Stimulated activated CD8-positive, alpha-beta memory T cell treated with anti-CD3 and anti-CD28 coated beads, Interleukin-4, amount 100 ng/mL, for 1 hour (primary cell): ENCODE measurements around the gene EXOSC10.
"Not testable (repeated sequence)": the region's sequence is repeated elsewhere in the genome, so short reads cannot be mapped to it uniquely, and the experiment has no call there.

Experiments
- DNase-seq, 2 donors: peaks; one replicate each; pipeline ENCODE4 v3.0.0-alpha.2; 2020; ENCODE audit warnings: low read depth in 2 of 2, low spot score in 1 of 2

The EXOSC10 gene

DNA sequence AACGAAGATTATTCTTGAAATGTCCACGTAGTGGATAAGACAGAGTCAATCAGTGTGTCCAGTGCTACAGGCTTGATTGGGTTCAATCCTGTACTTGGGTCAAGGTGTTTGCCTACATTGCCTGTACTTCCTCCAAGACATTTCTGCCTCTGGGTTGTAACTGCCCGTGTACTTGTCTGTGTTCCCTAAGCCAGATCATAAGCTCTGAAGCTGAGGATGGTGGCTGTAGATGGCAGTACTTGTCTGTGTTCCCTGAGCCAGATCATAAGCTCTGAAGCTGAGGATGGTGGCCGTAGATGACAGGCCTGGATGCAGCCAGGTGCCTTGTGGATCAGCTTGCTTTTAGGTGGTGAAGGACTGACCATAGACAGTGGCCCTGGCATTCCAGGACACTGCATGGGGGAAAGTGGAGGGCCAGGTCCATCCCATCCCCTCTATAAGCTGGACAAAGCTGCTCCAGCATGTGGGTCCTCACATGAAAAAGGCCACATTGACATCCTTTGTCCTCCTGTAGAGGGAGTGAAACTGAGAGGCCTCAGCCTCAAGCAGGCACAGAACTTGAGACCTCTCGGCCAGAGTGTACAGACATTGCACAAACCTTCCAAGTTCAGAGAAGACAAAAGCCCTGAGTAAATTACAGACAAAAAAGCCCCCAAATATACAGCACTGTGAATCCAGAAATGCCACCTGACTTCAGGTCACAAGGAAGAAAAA lies 37.9 kb downstream of the EXOSC10 start:
- DNase-seq, result no peak

DNA sequence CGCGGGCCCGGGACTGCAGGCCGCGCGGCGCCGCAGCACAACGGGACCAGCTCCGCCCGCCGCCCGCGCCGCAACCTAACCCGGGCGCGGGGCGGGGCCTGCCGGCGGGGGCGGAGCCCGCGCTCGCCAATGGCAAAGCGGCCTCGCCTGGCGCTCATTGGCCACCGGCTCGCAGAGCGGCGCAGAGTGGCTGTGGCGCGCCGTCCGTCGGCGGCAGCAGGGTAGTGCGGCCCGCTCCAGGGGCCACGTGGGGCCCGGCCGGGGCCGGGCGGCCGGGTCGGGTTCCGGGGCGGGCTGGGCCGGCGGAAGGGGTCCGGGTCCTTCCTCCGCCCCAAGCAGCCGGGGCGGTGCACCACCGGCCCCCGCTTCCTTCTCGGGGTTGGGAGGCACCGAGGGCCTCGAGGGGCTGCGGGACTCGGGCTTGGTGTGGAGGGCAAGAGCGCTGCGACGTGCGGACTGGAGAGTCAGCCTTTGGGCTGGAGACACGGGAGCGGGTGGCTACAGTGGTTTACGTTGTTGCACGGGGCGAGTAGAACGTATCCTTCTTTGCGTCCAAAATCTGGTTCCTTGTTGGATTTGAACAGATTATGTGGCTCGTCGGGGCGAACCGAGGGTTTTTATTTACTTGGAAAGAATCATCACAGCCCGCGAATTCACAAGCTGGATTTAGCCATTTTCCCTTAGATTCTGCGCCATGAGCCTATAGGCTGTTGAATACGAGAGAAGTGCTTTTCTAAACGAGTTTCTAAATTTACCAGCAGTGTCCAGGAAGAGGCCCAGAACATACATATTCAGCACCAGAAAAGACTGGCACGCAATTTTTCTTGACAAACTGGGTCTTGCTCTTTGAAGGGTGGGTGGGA lies 39.5 kb downstream of the EXOSC10 start, which contains the start of gene SRM:
TSS of gene SRM (minus strand) at position 51 of the 863 bp plus-strand sequence. CDS start 75 bp downstream, outside the sequence.
- peak; percentile 77 to 78 for DNase-seq

DNA sequence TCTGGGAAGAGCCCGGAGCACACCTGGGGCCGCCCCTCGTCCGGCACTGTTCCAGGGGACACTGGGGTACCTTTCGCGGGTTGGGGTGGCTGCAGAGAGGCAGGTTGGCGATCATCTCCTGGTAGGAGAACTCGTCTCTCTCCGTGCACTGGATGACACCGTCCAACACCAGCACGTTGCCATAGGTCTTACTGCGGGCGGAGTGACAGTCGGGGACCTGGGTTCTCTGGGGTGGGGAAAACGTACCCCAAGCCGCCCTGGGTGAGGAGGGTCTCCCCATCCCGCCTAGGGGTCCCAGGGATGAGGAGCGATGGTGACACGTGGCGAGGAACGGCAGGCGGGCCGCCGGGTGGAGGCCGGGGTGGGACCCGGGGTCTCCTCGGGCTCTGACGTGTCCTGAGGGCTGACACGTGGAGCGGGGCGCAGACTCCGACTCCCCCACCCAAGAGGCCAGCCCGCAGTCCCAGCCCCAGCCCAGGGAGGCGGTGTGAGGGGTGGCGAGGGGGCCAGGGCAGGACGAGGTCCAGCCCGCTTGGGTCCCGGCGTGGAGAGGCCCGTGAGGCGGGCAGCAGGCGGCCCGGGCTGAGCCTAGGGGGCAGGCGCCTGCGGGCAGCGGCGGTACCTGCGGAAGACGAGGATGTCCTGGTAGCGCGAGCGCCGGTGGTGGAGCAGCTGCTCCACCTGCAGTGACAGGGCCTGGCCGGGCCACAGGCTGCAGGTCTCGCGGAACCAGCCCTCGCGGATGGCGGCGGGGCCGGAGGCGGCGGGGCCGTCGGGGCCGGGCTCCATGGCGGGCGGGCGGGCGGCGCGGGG lies 40.3 kb downstream of the EXOSC10 start:
- DNase-seq, result no peak

DNA sequence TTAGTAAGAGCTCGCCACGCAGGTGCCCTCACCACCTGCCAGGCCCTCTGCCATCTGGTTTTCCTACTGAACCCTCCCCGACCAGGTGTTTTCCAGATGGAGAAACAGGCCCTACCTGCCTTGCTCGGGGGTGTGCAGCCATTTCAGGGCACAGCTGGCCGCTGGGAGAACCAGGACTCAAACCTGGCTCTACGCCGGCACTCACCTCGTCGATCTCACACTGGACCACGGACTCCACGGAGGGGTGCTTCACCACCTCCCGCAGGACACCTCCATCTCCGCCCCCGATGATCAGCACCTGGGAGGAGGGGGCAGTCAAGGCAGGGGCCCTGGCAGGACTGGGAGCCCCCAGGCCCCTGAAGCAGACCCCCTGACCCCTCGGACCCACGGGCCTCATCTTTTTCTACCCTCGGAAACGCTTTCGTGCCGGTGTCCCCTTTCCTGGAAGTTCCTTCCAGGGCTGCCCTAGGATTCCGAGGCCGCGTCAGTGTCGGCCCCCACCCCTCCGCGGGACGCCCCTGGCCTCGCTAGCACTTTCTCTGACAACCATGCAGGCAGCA lies 41.0 kb downstream of the EXOSC10 start:
- DNase-seq, result no peak

DNA sequence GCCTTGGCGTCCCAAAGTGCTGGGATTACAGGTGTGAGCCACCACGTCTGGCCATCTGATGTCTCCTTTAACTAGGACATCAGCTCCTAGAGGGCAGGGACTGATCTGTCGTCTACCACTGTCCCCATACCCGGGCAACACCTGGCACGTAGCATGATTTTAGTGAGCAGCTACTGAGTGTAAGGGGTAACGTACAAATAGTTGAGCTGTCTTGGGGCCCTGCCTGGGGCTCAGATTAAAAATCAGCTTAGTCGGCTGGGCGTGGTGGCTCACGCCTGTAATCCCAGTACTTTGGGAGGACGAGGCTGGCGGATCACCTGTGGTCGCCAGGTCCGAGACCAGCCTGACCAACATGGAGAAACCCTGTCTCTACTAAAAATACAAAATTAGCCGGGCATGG lies 41.6 kb downstream of the EXOSC10 start:
- no peak for DNase-seq

DNA sequence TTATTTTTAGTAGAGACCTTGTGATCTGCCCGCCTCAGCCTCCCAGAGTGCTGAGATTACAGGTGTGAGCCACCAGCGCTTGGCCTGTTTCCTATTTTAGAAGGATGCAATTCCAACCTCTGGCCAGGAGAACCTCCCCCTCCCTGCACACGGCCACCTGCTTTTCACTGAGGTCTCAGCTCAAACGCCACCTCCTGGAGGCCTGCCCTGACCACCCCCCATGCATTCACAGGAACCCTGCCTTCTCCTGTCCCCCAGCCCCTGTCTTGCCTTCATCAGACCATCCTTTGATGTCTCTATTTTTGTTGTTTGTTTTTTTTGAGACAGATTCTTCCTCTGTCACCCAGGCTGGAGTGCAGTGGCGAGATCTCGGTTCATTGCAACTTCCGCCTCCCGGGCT lies 42.2 kb downstream of the EXOSC10 start:
- DNase-seq, result no peak

DNA sequence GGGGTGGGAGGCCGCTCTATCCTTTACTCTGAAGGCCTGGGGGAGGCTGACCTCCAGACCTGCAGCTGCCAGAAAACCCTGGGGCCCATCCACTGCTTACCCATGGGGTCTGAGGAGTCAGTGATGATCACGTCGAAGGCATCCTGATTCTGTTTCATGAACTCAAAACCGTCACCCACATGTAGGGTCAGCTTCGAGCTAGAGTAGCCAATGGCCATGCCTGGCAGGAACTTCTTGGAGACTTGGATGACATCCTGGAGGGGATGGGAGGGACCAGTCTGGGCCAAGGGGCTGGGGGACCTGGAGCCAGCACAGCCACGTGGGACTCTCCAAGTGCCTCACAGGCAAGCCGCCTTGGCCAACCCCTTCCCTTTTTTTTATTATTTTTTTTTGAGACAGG lies 43.2 kb downstream of the EXOSC10 start:
- no peak for DNase-seq

DNA sequence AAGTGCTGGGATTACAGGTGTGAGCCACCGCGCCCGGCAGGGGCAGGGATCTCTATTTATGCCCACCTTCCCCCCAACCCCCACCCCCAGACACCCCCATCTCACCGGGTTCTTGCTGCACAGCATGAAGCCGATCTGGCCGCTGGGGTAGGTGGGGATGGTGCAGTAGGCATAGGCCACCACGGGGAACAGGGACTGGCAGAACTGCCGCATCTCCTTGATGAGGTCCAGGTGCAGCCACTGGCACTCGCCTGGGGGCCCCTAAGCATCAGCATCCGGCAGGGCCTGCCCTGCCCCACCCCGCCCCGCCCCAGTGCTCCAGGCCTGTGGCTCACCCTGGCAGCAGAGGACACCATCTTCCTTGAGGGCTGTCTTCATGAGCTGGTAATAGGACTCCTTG lies 44.0 kb downstream of the EXOSC10 start:
- DNase-seq, result no peak

DNA sequence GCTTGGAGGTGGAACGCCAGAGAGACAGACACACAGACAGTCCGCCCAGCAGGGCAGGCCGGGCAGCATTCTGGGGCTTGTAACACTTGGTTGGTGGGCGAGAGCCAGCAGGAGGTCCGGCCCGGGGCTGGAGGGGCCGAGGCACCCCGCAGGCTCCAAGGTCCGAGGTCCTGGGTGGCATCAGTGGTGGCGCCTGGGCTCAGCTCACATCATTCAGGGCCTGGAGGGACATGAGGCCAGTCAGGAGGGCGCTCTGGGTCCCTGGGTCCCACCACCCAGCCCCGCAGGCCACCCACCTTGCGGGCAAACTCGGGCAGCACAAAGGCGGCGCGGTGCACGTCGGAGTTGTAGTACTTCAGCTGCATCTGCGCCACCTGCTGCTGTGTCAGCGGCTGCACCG lies 45.0 kb downstream of the EXOSC10 start:
- no peak for DNase-seq

DNA sequence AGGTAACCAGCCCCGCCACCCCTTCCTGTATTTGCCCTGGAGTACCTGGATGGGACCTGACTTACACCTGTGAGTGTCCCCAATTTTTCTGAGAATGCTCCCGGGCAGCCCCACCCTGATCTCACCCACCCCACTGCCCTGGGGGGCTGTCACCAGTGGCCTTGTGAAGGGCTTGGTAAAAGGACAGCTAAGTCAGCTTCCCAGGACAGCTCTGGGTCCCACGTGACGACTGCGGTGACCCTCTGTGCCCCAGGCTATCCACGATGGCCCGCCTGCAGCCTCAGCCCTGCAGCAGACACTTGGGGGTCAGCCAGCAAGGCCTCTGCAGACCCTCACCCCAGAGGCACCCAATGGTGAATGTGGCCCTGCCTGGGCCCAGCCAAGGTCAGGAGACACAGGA lies 45.5 kb downstream of the EXOSC10 start:
- no peak for DNase-seq

DNA sequence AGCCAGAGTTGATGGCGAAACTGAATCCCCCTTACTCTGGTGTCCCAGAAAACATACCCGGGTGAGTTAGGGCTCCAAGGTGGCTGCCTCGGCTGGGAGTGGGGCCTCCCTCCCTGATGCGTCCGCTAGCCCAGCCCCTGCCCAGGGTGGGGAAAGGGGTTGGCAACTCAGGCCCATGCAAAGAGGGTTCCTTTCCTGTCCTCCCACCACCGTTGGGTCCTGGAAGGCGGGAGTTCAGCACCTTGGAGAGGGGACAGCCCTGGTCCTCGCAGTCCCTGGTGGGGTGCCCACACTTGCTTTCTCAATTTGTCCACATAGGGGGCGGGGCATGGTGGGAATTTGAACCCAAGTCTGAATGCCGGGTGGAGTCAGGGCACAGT lies 45.9 kb downstream of the EXOSC10 start:
- DNase-seq, result no peak

DNA sequence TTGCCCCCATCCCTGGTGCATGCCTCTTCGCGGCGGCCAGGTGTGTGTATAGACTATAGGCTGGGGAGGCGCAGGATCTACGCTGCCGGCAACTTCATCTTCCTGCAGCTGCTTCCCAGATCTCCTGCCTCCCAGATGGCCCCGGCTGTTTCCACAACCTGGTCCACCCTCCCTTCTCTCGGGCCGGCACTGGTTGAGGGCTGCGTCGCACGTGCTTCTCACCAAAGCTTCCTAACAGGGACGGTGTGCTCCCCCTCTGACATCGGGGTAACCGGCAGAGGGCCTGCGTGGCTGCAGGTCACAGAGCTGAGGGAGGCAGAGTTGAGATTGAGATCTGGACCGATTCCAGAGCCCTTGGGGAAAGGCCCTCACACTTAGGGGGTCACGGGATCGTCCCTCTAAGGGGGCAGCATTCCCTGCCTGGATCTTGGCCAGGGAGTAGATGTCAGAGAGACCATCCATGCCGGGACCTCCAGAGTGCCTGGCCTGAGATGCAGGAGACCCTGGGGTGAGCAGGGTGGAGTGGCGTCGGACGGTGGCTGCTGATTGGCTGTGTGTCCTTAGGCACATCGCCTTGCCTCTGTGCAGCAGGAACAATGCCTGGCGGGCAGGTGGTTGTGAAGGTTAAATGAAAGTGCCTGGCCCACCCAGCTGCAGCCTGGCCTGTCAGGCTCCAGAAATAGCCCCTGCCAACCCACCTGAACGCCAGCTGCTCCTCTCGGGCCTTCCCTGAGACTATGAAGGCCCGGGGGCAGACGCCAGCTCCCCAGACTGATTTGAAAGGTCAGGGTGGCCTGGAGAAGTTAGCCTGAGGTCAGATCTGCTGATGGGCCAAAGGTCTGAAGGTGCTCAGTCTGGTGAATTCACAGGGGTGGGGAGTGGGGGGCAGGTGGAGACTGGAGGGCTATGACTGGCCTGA lies 46.6 kb downstream of the EXOSC10 start:
- DNase-seq, result no peak

DNA sequence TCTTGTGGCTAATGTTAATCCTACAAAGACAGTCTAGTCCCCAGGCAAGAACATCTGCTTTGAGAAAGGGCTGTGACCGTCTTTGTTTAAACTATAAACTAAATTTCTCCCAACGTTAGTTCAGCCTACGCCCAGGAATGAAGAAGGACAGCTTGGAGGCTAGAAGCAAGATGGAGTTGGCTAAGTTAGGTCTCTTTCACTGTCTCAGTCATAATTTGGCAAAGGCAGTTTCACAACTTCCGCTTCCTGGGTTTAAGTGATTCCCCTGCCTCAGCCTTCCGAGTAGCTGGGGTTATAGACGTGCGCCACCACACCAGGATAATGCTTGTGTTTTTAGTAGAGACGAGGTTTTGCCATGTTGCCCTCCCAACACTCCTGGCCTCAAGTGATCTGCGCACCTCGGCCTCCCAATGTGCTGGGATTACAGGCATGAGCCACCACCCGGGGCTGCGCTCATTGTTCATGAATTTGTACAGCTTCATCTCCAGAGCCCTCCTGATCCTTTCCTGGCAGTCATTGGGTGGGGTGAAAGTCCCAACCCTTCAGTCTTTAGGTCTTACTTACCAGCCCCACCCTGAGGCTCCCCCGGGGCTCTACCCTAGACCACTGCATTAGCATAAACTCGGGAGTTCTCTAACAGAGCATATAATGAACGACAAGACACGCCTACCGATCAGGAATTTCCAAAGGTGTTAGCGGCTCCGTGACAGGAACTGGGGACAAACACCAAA lies 47.7 kb downstream of the EXOSC10 start:
- DNase-seq, result no peak

DNA sequence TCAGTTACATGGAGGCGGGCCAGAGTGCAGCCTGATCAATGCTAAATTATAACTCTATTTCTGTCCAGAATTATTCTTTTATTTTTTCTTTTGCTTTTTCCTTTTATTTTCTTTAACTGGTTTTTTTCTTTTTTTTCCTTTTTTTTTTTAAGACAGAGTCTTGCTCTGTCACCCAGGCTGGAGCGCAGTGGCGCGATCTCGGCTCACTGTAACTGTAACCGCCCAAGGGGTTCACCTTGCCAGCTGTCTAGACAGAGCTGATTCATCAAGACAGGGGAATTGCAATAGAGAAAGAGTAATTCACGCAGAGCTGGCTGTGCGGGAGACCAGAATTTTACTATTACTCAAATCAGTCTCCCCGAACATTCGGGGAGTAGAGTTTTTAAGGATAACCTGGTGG lies 48.5 kb downstream of the EXOSC10 start:
- DNase-seq, result not testable (repeated sequence)

DNA sequence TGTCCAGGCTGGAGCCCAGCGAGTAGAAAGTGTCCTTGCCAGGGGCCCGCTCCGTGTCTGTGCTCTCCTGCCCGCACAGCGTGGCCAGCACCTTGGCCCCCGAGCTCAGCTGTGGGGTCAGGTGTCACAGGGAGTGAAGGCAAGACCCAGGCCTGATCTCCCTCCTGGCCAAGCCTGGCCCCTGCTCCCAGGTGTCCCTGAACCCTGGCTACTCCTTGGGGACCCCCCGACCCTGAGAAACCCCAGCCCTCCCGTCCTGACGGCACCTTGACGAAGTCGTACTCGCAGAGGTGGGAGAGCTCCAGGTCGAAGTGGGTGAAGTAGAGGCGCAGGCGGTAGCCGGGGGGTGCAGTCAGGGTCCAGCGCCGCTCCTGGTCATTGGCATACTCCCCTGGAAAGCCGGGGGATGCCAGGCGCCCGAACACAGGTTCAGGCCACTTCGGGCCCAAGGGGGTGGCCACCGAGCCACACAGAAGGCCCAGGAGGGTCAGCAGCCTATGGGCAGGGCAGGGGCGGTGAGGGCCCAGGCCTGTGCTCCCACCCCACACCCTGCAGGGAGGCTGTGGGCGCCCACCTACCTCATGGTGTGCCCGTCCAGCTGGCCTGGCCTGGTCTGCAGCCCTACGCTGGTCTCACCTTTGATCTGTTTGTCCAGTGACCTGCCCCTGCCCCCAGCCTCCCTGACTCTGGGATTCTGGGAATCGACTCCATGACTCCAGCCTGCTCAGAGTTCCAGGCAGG lies 52.9 kb downstream of the EXOSC10 start, which contains the start of gene MASP2:
TSS of gene MASP2 (minus strand) at position 615 of the 741 bp plus-strand sequence. CDS start at position 583, 32 bp downstream.
- DNase-seq, result no peak

DNA sequence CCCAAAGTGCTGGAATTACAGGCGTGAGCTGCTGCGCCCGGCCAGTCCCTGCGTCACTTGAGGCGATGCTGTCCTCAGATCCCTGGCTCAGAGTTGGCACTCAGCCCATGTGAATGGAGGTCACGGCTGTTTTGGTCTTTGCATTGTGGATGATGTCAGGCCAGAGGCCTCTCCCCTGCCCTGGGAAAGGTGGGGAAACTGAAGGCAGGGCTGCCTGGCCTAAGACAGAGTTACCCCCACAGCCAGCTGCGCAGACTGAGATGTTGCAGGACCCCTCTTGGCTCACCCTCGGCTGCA lies 53.5 kb downstream of the EXOSC10 start:
- DNase-seq, result no peak

DNA sequence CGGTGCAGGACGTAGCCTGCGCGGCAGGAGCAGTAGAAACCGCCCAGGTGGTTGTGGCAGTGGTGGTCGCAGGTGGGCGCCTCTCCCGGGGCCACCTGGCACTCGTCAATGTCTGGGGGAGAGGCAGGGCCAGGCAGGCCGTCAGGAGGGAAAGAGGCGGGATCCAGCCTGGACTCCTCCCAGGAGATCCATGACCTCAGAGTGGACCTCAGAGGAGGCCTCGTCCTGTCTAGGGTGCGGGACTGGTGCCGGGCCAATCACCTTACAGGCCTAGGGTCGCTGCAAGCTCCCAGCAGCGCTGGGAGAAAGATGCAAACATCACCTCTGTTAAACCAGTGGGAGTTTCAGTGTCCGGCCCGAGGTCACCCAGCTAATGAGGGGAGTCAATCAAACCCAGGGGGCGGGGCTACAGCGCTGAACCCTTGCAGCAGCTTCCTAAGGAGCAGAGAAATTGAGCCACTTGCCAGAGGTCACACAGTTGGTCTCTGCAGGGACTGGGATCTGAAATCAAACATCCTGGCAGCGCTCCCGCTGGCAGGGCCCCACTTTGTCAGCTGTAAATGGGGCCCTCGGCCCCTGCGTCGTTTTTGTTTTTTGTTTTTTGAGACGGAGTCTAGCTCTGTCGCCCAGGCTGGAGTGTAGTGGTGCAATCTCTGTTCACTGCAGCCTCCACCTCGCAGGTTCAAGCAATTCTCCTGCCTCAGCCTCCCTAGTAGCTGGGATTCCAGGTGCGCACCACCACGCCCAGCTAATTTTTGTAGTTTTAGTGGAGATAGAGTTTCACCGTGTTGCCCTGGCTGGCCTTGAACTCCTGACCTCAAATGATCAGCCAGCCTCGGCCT lies 54.0 kb downstream of the EXOSC10 start:
- no peak for DNase-seq

DNA sequence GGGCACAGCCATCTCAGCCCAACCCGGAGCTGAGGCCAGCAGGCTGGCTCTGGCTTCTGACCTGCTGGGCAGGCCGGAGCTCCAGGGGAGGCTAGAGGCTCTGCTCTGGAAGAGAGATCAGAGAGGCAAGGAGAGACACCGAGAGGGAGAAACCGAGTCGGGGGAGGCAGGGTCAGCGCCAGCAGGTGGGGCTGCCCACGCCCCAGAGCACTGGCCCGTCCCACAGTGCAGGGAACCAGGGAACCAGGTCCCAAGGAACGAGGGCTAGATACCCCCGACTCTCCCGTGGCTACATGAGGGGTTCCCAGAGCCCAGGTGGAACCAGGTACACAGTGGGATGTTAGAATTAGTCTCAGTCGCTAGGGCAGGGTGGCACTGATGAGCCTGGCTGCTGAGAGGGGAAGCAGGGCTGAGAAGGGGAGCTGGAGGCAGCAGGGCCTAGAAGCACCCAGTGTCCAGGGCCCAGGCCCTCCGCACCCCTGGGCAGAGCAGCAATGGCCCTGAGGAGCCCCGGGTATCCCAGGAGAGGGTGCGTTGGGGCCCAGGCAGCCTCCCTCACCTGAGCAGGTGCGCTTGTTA lies 54.7 kb downstream of the EXOSC10 start:
- no peak for DNase-seq
